A549 (cell line): ENCODE measurements around the gene NFATC2. TPM values are rescaled to one million over a fixed set of nuclear protein-coding genes. Genes with fewer than 3 reads are reported as not detected.

Experiments
- ATAC-seq, 2 experiments: fragments of 200-7000 bp in 1 of 2; fragments of >200 bp in 1 of 2; cut with Nextera tagmentation in 1 of 2; cut with Tn5 transposase in 1 of 2; 3 replicates each; pipeline versions ENCODE4 v1.8.0 to v1.9.1; 2018 to 2020; ENCODE audit warnings: mild to moderate bottlenecking in 1 of 2, moderate library complexity in 1 of 2
- CTCF ChIA-PET: fragments of 300-600 bp; sonication (Branson Sonifier 250); formaldehyde crosslinking; extraction: SDS; loops from one replicate; lab custom pipeline; 2021; ENCODE audit warnings: antibody characterized with exemption, inconsistent platforms; lab: Yijun Ruan, JAX
- POLR2A ChIA-PET: fragments of 350-600 bp; formaldehyde crosslinking; extraction: SDS; loops from one replicate; lab custom pipeline; 2021; ENCODE audit warnings: antibody characterized with exemption, inconsistent platforms; lab: Yijun Ruan, JAX
- DNase-seq, 2 experiments: peaks; one replicate each; pipeline versions ENCODE4 v3.0.0 to v3.0.0-alpha.2; 2011 to 2016; ENCODE audit warnings: low read depth in 1 of 2, low spot score in 1 of 2
- FAIRE-seq: peaks from 2 replicates; lab custom pipeline; 2011; peaks lifted over from hg19 to GRCh38; lab: Jason Lieb, UNC
- H3K27ac ChIP-seq, 2 experiments: fragments of >200 bp; sonication (Bioruptor Twin); formaldehyde crosslinking; 3 replicates each; pipeline ENCODE4 v1.5.1; 2016 to 2017
- H3K4me1 ChIP-seq: fragments of >200 bp; sonication (Bioruptor Twin); formaldehyde crosslinking; 3 replicates; pipeline ENCODE4 v1.6.1; 2016
- H3K4me2 ChIP-seq: fragments of >200 bp; sonication (Bioruptor Twin); formaldehyde crosslinking; 3 replicates; pipeline ENCODE4 v1.6.1; 2016
- H3K4me3 ChIP-seq: fragments of >200 bp; sonication (Bioruptor Twin); formaldehyde crosslinking; 3 replicates; pipeline ENCODE4 v1.5.1; 2016
- H3K9me3 ChIP-seq: fragments of >200 bp; sonication (Bioruptor Twin); formaldehyde crosslinking; 3 replicates; pipeline ENCODE4 v1.6.1; 2016
- BCL3 ChIP-seq: fragments of >200 bp; sonication (Bioruptor Twin); formaldehyde crosslinking; IDR thresholded peaks from 3 replicates; pipeline ENCODE4 v1.6.1; 2016
- BHLHE40 ChIP-seq: IDR thresholded peaks from 2 replicates; pipeline ENCODE4 v1.6.1; 2012; ENCODE audit warnings: low read depth, low read length, inconsistent platforms
- CEBPB ChIP-seq, 2 experiments: fragments of >200 bp in 1 of 2; sonication (Bioruptor Twin) in 1 of 2; formaldehyde crosslinking in 1 of 2; IDR thresholded peaks; 2 replicates each; pipeline ENCODE4 v1.6.1; 2012 to 2016
- CHD2 ChIP-seq: fragments of 150-350 bp; IDR thresholded peaks from 2 replicates; pipeline ENCODE4 v1.6.1; 2014; ENCODE audit warnings: low read length; ENCODE audit not compliant: partially characterized antibody
- CHD4 ChIP-seq: fragments of 200-600 bp; sonication (generic); IDR thresholded peaks from 2 replicates; pipeline ENCODE4 v1.6.1; 2016; ENCODE audit warnings: antibody characterized with exemption, mild to moderate bottlenecking, borderline replicate concordance
- E2F6 ChIP-seq: IDR thresholded peaks from 2 replicates; pipeline ENCODE4 v1.6.1; 2012; ENCODE audit warnings: low read depth, borderline replicate concordance
- EHF ChIP-seq: fragments of 250-450 bp; sonication (Bioruptor Pico); IDR thresholded peaks from 2 replicates; pipeline ENCODE4 v1.5.0; 2020; ENCODE audit warnings: mild to moderate bottlenecking
- ELK1 ChIP-seq: fragments of 150-350 bp; IDR thresholded peaks from 2 replicates; pipeline ENCODE4 v1.6.1; 2014; ENCODE audit warnings: low read depth, mild to moderate bottlenecking, low read length
- ESRRA ChIP-seq: fragments of 150-350 bp; IDR thresholded peaks from 2 replicates; pipeline ENCODE4 v1.6.1; 2014; ENCODE audit warnings: mild to moderate bottlenecking, low read length, borderline replicate concordance
- GATA3 ChIP-seq: IDR thresholded peaks from 2 replicates; pipeline ENCODE4 v1.6.1; 2012; ENCODE audit warnings: borderline replicate concordance
- HOXB13 ChIP-seq: fragments of 250-450 bp; sonication (Bioruptor Pico); IDR thresholded peaks from 2 replicates; pipeline ENCODE4 v1.5.0; 2020; ENCODE audit warnings: low read depth, mild to moderate bottlenecking, moderate library complexity
- JUNB ChIP-seq: fragments of >200 bp; sonication (Bioruptor Twin); formaldehyde crosslinking; IDR thresholded peaks from 2 replicates; pipeline ENCODE4 v1.6.1; 2016
- KDM1A ChIP-seq: fragments of 200-600 bp; sonication (generic); IDR thresholded peaks from 2 replicates; pipeline ENCODE4 v1.6.1; 2016; ENCODE audit warnings: low read depth, mild to moderate bottlenecking
- MAZ ChIP-seq: fragments of 150-350 bp; IDR thresholded peaks from 2 replicates; pipeline ENCODE4 v1.6.1; 2014; ENCODE audit warnings: antibody characterized with exemption, low read depth, low read length, borderline replicate concordance
- MYC ChIP-seq: IDR thresholded peaks from 2 replicates; pipeline ENCODE4 v1.6.1; 2012; ENCODE audit warnings: mild to moderate bottlenecking, inconsistent platforms, low read length, improper control_type of control experiment, borderline replicate concordance
- NPAS2 ChIP-seq: fragments of 250-450 bp; sonication (Bioruptor Pico); IDR thresholded peaks from 2 replicates; pipeline ENCODE4 v1.8.0; 2022; ENCODE audit warnings: mild to moderate bottlenecking, moderate library complexity, borderline replicate concordance
- POLR2AphosphoS2 ChIP-seq: conservative IDR thresholded peaks from 2 replicates; pipeline ENCODE4 v1.6.1; 2012; ENCODE audit warnings: low read length, improper control_type of control experiment, inconsistent platforms
- RCOR1 ChIP-seq: fragments of 150-350 bp; IDR thresholded peaks from 2 replicates; pipeline ENCODE4 v1.6.1; 2014; ENCODE audit warnings: antibody characterized with exemption, low read length, low read depth
- REST ChIP-seq: fragments of 200-600 bp; sonication (generic); IDR thresholded peaks from 2 replicates; pipeline ENCODE4 v1.6.1; 2016; ENCODE audit warnings: antibody characterized with exemption, mild to moderate bottlenecking, moderate library complexity
- RNF2 ChIP-seq: fragments of 200-600 bp; sonication (generic); IDR thresholded peaks from 2 replicates; pipeline ENCODE4 v1.6.1; 2016; ENCODE audit warnings: low read depth, mild to moderate bottlenecking, antibody characterized with exemption, moderate library complexity, borderline replicate concordance
- USF2 ChIP-seq: fragments of 450-650 bp; IDR thresholded peaks from 2 replicates; pipeline ENCODE4 v1.6.1; 2014; ENCODE audit warnings: antibody characterized with exemption
- WGBS: methylation state at CpG from one replicate; pipeline ENCODE4 v1.1.6; 2017; ENCODE audit errors: missing lambda C conversion rate; 5-methylcytosine and 5-hydroxymethylcytosine counted together
- polyA plus RNA-seq, 4 experiments: library from polyadenylated mRNA; depleted of rRNA in 3 of 4; stranded (reverse); fragments of >200 nt; fragmentation: RNase III in 1 of 4; extraction: RNeasy Plus Mini Kit Qiagen cat#74134 plus additional on column Dnase treatment in 1 of 4; gene quantifications; 2 replicates in 3 of 4; 3 replicates in 1 of 4; pipeline ENCODE4 v1.2.3, GENCODE V29; 2011 to 2017

The NFATC2 gene
- polyA plus RNA-seq, 2 of the 4 experiments (the other 2 are of a cell fraction): 0.75 to 1.6 TPM

GRCh38 chr20:51492167-51493092 lies 50.1 kb downstream of the NFATC2 start:
- ATAC-seq (no peak), DNase-seq (no peak)
- POLR2A ChIA-PET: no interaction called here
- WGBS: 85% methylated on average over 45 of the region's 47 CpGs
- CTCF ChIA-PET: interaction anchor here (0.6 to 1.0 kb wide), 3 partner anchors 8 to 19 kb away, joined by 3 read pairs; no protein-coding TSS in a partner anchor
- H3K9me3 ChIP-seq: no peaks in the 10 kb centered on the region
- TF ChIP-seq MAZ (no peak), ELK1 (no peak), JUNB (no peak), E2F6 (no peak), CHD2 (no peak), KDM1A (no peak), RNF2 (no peak), USF2 (no peak), BHLHE40 (no peak), CHD4 (no peak)
- TF ChIP-seq, all 56 proteins: peak for 0
- H3K27ac ChIP-seq: no peak overlapping the region
- peaks cover 10% of the 10 kb centered on the region; the same call in 2 of the 3 replicates for H3K4me1 ChIP-seq
- H3K4me2 ChIP-seq: no peak overlapping the region
- H3K4me3 ChIP-seq: no peak overlapping the region
- no peak for FAIRE-seq

GRCh38 chr20:51491393-51491792 lies 51.1 kb downstream of the NFATC2 start:
- WGBS: 68% methylated on average over 11 of the region's 11 CpGs
- Histone ChIP-seq H3K27ac (no peak overlapping the region), H3K4me3 (no peak overlapping the region), H3K4me2 (no peak overlapping the region), H3K9me3 (no peaks in the 10 kb centered on the region), H3K4me1 (peaks cover 11% of the 10 kb centered on the region; the same call in 2 of the 3 replicates)
- POLR2A ChIA-PET: no interaction called here
- FAIRE-seq: no peak
- CTCF ChIA-PET: interaction anchor here (0.6 kb wide), 2 partner anchors 20 to 171 kb away, joined by 3 to 6 read pairs; no protein-coding TSS in a partner anchor
- no peak for DNase-seq
- no peak for ATAC-seq
- TF ChIP-seq EHF: no peak
- TF ChIP-seq POLR2AphosphoS2: no peak
- TF ChIP-seq USF2: no peak
- no peak for TF ChIP-seq ESRRA
- TF ChIP-seq JUNB: no peak
- no peak for TF ChIP-seq HOXB13 (CRISPR knock-in tag)
- no peak for TF ChIP-seq NPAS2
- TF ChIP-seq CHD4: no peak
- no peak for TF ChIP-seq CEBPB (IDR thresholded peaks at IDR 0.05)
- TF ChIP-seq GATA3: no peak
- no peak for TF ChIP-seq RCOR1
- no peak for TF ChIP-seq REST
- TF ChIP-seq BCL3: no peak
- TF ChIP-seq MYC: no peak
